H1 (cell line): ENCODE measurements around the gene LHFPL3.

ENCODE experiments used
- CREB1 ChIP-seq: IDR thresholded peaks from 2 replicates; pipeline ENCODE4 v1.6.1; 2012; ENCODE audit warnings: inconsistent platforms
- CTCF ChIP-seq, 3 experiments: IDR thresholded peaks; 1 replicate in 2 of 3; 2 replicates in 1 of 3; pipeline versions ENCODE4 v1.5.1 to v1.6.1; 2011; ENCODE audit warnings: low read length in 3 of 3, mild to moderate bottlenecking in 3 of 3, inconsistent platforms in 2 of 3, low read depth in 1 of 3, moderate library complexity in 1 of 3; ENCODE audit not compliant: insufficient read depth in 1 of 3; ENCODE audit errors: control extremely low read depth in 1 of 3
- EGR1 ChIP-seq: IDR thresholded peaks from 2 replicates; pipeline ENCODE4 v1.6.1; 2011; ENCODE audit warnings: low read depth, low read length, borderline replicate concordance
- EP300 ChIP-seq, 2 experiments: IDR thresholded peaks; 1 replicate in 1 of 2; 2 replicates in 1 of 2; pipeline ENCODE4 v1.6.1; 2011 to 2012; ENCODE audit warnings: low read depth in 2 of 2, low read length in 2 of 2, mild to moderate bottlenecking in 2 of 2, borderline replicate concordance in 1 of 2, inconsistent platforms in 1 of 2, moderate library complexity in 1 of 2
- EZH2 ChIP-seq: fragments of 200-600 bp; sonication (generic); IDR thresholded peaks from 2 replicates; pipeline ENCODE4 v1.7.1; 2012; ENCODE audit warnings: low read depth, mild to moderate bottlenecking, moderate library complexity, low read length, inconsistent platforms; ENCODE audit not compliant: severe bottlenecking
- POLR2A ChIP-seq, 2 experiments: IDR thresholded peaks; 1 replicate in 1 of 2; 2 replicates in 1 of 2; pipeline ENCODE4 v1.6.1; 2011; ENCODE audit warnings: low read depth in 2 of 2, low read length in 2 of 2, mild to moderate bottlenecking in 2 of 2; ENCODE audit errors: control extremely low read depth in 1 of 2
- RAD21 ChIP-seq, 2 experiments: IDR thresholded peaks in 1 of 2; conservative IDR thresholded peaks in 1 of 2; 2 replicates each; pipeline ENCODE4 v1.6.1; 2011; ENCODE audit warnings: low read depth in 2 of 2, low read length in 2 of 2, improper control_type of control experiment in 1 of 2, inconsistent platforms in 1 of 2, mild to moderate bottlenecking in 1 of 2, moderate library complexity in 1 of 2
- RNF2 ChIP-seq: fragments of 200-900, 300-1000 bp; sonication (generic); IDR thresholded peaks from 2 replicates; pipeline ENCODE4 v1.7.1; 2016; ENCODE audit warnings: borderline replicate concordance, low read depth, mild to moderate bottlenecking, antibody characterized with exemption, low read length; ENCODE audit not compliant: poor library complexity, severe bottlenecking; ENCODE audit errors: missing control alignments

GRCh38 chr7:104366390-104366789 lies 38.0 kb downstream of the LHFPL3 start:
- TF ChIP-seq EP300 (IDR thresholded peaks at IDR 0.05; ENCODE audit: borderline replicate concordance in 1 of 2, low read depth in 2 of 2, low read length in 2 of 2) (no peak), CREB1 (no peak), CTCF (IDR thresholded peaks at IDR 0.05; ENCODE audit: control extremely low read depth in 1 of 3, insufficient read depth in 1 of 3, low read depth in 1 of 3, low read length in 3 of 3) (no peak), POLR2A (IDR thresholded peaks at IDR 0.05; ENCODE audit: control extremely low read depth in 1 of 2, low read depth in 2 of 2, low read length in 2 of 2) (no peak), EZH2 (no peak), RAD21 (IDR thresholded peaks at IDR 0.05 in 1 of 2, conservative IDR thresholded peaks at IDR 0.05 in 1 of 2; ENCODE audit: low read depth in 2 of 2, low read length in 2 of 2) (no peak), RNF2 (no peak), EGR1 (no peak)
